Measurements from ENCODE around the gene ARHGAP32. TPM values are rescaled to one million over a fixed set of nuclear protein-coding genes. Genes with fewer than 3 reads are reported as not detected.

ARHGAP32 gene
- total RNA-seq, 1 experiment from 2014 or later = 22.0 TPM

DNA sequence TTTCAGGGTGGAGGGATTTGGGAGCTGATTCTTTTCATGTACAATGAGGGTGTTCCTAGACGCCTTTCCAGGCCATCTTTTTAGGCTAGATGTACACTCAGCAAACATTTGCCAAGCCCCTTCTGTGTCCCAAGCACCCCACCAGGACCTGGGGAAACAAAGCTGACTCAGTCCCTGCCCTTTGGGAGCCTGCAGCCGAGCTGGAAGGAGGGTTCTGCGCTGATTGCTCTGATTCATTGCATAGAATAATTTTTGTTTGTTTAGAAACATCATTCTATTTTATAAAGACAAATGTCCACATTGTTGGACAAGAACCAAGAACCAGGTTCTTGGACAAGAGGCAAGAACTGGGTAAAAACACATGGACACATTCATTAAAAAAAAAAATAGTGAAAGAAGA lies 266.1 kb downstream of the ARHGAP32 start:
- H2BK5ac ChIP-seq (ENCODE audit: insufficient read length, low read length) = no peak overlapping the region
- H3T11ph ChIP-seq (ENCODE audit: low read length) = no peak overlapping the region
- H3K56ac ChIP-seq (ENCODE audit: insufficient read length, low read depth, low read length) = no peak overlapping the region
- H3K27me3 ChIP-seq (ENCODE audit: insufficient read depth, low read length) = peaks cover 19% of the 10 kb centered on the region; the same call in 1 of the 2 replicates
- Mint-ChIP-seq H3K4me1 (peaks cover 51 to 56% of the 10 kb centered on the region in 2 experiments), H3K9me3 (peaks cover 0 to 3% of the 10 kb centered on the region in 2 experiments; a peak in 2 of 5 replicates), H3K27me3 (ENCODE audit: low read depth) (peaks cover 86% of the 10 kb centered on the region), H3K4me3 (peak overlapping the region in 1 of 2 experiments; percentile 52; a peak in 1 of 5 replicates), H3K27ac (no peak overlapping the region), H3K36me3 (ENCODE audit: insufficient read depth in 1 of 3, low read depth in 3 of 3) (no peaks in the 10 kb centered on the region)
- H2AK5ac ChIP-seq (ENCODE audit: insufficient read length, low read length) = no peak overlapping the region
- H3K79me2 ChIP-seq (ENCODE audit: insufficient read depth, low read length) = no peaks in the 10 kb centered on the region
- H4K91ac ChIP-seq (ENCODE audit: insufficient read length, low read depth, low read length) = no peak overlapping the region
- H2AFZ ChIP-seq (ENCODE audit: low read length) = no peak overlapping the region
- H3K23me2 ChIP-seq (ENCODE audit: insufficient read length, low read depth, low read length, poor library complexity, severe bottlenecking) = no peaks in the 10 kb centered on the region
- H3K9me3 ChIP-seq (ENCODE audit: control insufficient read depth, low read depth, low read length) = no peaks in the 10 kb centered on the region
- no peaks in the 10 kb centered on the region for H3K79me1 ChIP-seq (ENCODE audit: insufficient read depth, low read depth, low read length, poor library complexity, severe bottlenecking)
- no peak overlapping the region for H4K5ac ChIP-seq (ENCODE audit: insufficient read length, low read depth, low read length)
- no peak overlapping the region for H2BK20ac ChIP-seq (ENCODE audit: low read depth, low read length, poor library complexity, severe bottlenecking)
- H4K20me1 ChIP-seq (ENCODE audit: control insufficient read depth, insufficient read depth, insufficient read length) = no peaks in the 10 kb centered on the region
- H3K4ac ChIP-seq (ENCODE audit: low read depth, low read length) = no peak overlapping the region
- H3K4me2 ChIP-seq (ENCODE audit: insufficient read depth, insufficient read length, low read length) = no peak overlapping the region
- TF ChIP-seq, protein P1, sequence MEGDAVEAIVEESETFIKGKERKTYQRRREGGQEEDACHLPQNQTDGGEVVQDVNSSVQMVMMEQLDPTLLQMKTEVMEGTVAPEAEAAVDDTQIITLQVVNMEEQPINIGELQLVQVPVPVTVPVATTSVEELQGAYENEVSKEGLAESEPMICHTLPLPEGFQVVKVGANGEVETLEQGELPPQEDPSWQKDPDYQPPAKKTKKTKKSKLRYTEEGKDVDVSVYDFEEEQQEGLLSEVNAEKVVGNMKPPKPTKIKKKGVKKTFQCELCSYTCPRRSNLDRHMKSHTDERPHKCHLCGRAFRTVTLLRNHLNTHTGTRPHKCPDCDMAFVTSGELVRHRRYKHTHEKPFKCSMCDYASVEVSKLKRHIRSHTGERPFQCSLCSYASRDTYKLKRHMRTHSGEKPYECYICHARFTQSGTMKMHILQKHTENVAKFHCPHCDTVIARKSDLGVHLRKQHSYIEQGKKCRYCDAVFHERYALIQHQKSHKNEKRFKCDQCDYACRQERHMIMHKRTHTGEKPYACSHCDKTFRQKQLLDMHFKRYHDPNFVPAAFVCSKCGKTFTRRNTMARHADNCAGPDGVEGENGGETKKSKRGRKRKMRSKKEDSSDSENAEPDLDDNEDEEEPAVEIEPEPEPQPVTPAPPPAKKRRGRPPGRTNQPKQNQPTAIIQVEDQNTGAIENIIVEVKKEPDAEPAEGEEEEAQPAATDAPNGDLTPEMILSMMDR (conservative IDR thresholded peaks at IDR 0.05) = no peak
- H3K4me1 ChIP-seq (ENCODE audit: insufficient read depth, low read length) = peaks cover 13% of the 10 kb centered on the region
- WGBS (ENCODE audit: extremely low coverage, insufficient read length, low lambda C conversion rate) = no CpG with 5 or more reads among the region's 3 CpGs
- H3K27ac ChIP-seq (ENCODE audit: insufficient read length, low read depth, low read length) = no peak overlapping the region
- no peak overlapping the region for H3K14ac ChIP-seq (ENCODE audit: insufficient read depth, low read length)
- H2BK12ac ChIP-seq (ENCODE audit: insufficient read length, low read depth, low read length) = no peak overlapping the region
- no peak overlapping the region for H4K8ac ChIP-seq (replicated peaks; ENCODE audit: insufficient read length, low read depth, low read length)
- DNase-seq = no peak
- H2BK15ac ChIP-seq (ENCODE audit: low read depth, low read length) = no peak overlapping the region
- H3K23ac ChIP-seq (ENCODE audit: insufficient read length, low read depth, low read length) = no peak overlapping the region
- no peak overlapping the region for H2BK120ac ChIP-seq (ENCODE audit: low read depth, low read length, poor library complexity, severe bottlenecking)
- H3K18ac ChIP-seq (ENCODE audit: insufficient read length, low read depth, low read length) = no peak overlapping the region
- no peak overlapping the region for H3K9ac ChIP-seq (ENCODE audit: extremely low read depth, insufficient read length, low read length)
